B cell (primary cell): ENCODE data around the gene GCNT2. TPM values are rescaled to one million over a fixed set of nuclear protein-coding genes. Genes with fewer than 3 reads are reported as not detected.

ENCODE experiments used
- ATAC-seq: fragments of 200-7000 bp; cut with Tn5 transposase; one replicate; pipeline ENCODE4 v1.10.0; 2021; ENCODE audit warnings: low read depth, mild to moderate bottlenecking, moderate number of reproducible peaks, moderate library complexity
- CTCF ChIA-PET: fragments of 350-600 bp; sonication (Branson Sonifier 250); formaldehyde crosslinking; loops from one replicate; lab custom pipeline; 2021; ENCODE audit warnings: antibody characterized with exemption, inconsistent platforms; lab: Charles Lee
- POLR2A ChIA-PET: fragments of 350-600 bp; sonication (Branson Sonifier 250); formaldehyde crosslinking; loops from one replicate; lab custom pipeline; 2021; ENCODE audit warnings: antibody characterized with exemption; lab: Charles Lee
- DNase-seq: peaks from one replicate; pipeline ENCODE4 v3.0.0; 2013
- H2AFZ ChIP-seq: 2 replicates; pipeline ENCODE4 v1.6.1; 2012; ENCODE audit warnings: mild to moderate bottlenecking, low read depth, low read length; ENCODE audit not compliant: insufficient read depth, poor library complexity, severe bottlenecking
- H3K27ac ChIP-seq, 2 donors: 1 replicate in 1 of 2; 2 replicates in 1 of 2; pipeline ENCODE4 v1.5.1; 2012 to 2013; ENCODE audit warnings: low read length in 2 of 2, mild to moderate bottlenecking in 2 of 2, moderate library complexity in 1 of 2
- H3K27me3 ChIP-seq, 4 experiments: fragments of 200-600 bp in 1 of 4; sonication (generic) in 1 of 4; replicated peaks in 1 of 4; 1 replicate in 2 of 4; 2 replicates in 2 of 4; pipeline versions ENCODE4 v1.6.1 to v1.7.0; 2013 to 2016; ENCODE audit warnings: low read length in 3 of 4, mild to moderate bottlenecking in 2 of 4, mixed read lengths in 1 of 4, moderate library complexity in 1 of 4; ENCODE audit not compliant: insufficient read depth in 4 of 4, control insufficient read depth in 3 of 4; ENCODE audit errors: control extremely low read depth in 1 of 4
- H3K36me3 ChIP-seq, 2 experiments: replicated peaks in 1 of 2; 1 replicate in 1 of 2; 2 replicates in 1 of 2; pipeline versions ENCODE4 v1.6.1 to v1.7.1; 2013; ENCODE audit warnings: low read length in 1 of 2; ENCODE audit not compliant: insufficient read depth in 2 of 2, control insufficient read depth in 1 of 2; ENCODE audit errors: control extremely low read depth in 1 of 2, extremely low read depth in 1 of 2
- H3K4me1 ChIP-seq, 2 donors: fragments of 200-600 bp in 1 of 2; sonication (generic) in 1 of 2; 1 replicate in 1 of 2; 2 replicates in 1 of 2; pipeline versions ENCODE4 v1.5.1 to v1.6.1; 2013 to 2017; ENCODE audit warnings: low read length in 2 of 2; ENCODE audit not compliant: control insufficient read depth in 2 of 2, insufficient read depth in 2 of 2
- H3K4me2 ChIP-seq: replicated peaks from 2 replicates; pipeline ENCODE3; 2012; ENCODE audit warnings: mild to moderate bottlenecking, low read depth, low read length; ENCODE audit not compliant: poor library complexity, severe bottlenecking
- H3K4me3 ChIP-seq, 5 experiments: fragments of 200-600 bp in 1 of 5; sonication (generic) in 1 of 5; 1 replicate in 3 of 5; 2 replicates in 2 of 5; pipeline versions ENCODE4 v1.5.1 to v1.7.0; 2011 to 2016; ENCODE audit warnings: low read length in 4 of 5, mild to moderate bottlenecking in 4 of 5, low read depth in 2 of 5, control low read depth in 1 of 5, moderate library complexity in 1 of 5; ENCODE audit not compliant: insufficient read depth in 1 of 5; ENCODE audit errors: control extremely low read depth in 1 of 5, extremely low read depth in 1 of 5
- H3K79me2 ChIP-seq: fragments of 200-600 bp; sonication (generic); one replicate; pipeline ENCODE4 v1.6.0; 2016; ENCODE audit warnings: low read length; ENCODE audit not compliant: control insufficient read depth, insufficient read depth
- H3K9ac ChIP-seq: fragments of 200-600 bp; sonication (generic); 2 replicates; pipeline ENCODE4 v1.6.1; 2017; ENCODE audit warnings: mild to moderate bottlenecking, low read length, moderate library complexity
- H3K9me3 ChIP-seq, 3 donors: one replicate each; pipeline versions ENCODE4 v1.6.1 to v1.7.1; 2013; ENCODE audit warnings: low read length in 2 of 3; ENCODE audit not compliant: control insufficient read depth in 2 of 3, insufficient read depth in 1 of 3; ENCODE audit errors: control extremely low read depth in 1 of 3
- H4K20me1 ChIP-seq: 2 replicates; pipeline ENCODE4 v1.6.0; 2012; ENCODE audit warnings: mild to moderate bottlenecking, low read length; ENCODE audit not compliant: insufficient read depth, control insufficient read depth, poor library complexity, severe bottlenecking
- H3K27ac Mint-ChIP-seq: one replicate; pipeline ENCODE4 v1.8.0; 2021; ENCODE audit warnings: mixed read lengths
- H3K27me3 Mint-ChIP-seq: one replicate; pipeline ENCODE4 v1.8.0; 2021; ENCODE audit warnings: mixed read lengths
- H3K4me1 Mint-ChIP-seq: one replicate; pipeline ENCODE4 v1.8.0; 2021; ENCODE audit warnings: mixed read lengths
- H3K4me3 Mint-ChIP-seq: one replicate; pipeline ENCODE4 v1.8.0; 2021; ENCODE audit warnings: mixed read lengths
- H3K9me3 Mint-ChIP-seq: one replicate; pipeline ENCODE4 v1.8.0; 2022; ENCODE audit warnings: mixed read lengths; ENCODE audit not compliant: insufficient read depth
- EZH2 ChIP-seq: IDR thresholded peaks from 2 replicates; pipeline ENCODE4 v1.6.1; 2012; ENCODE audit warnings: borderline replicate concordance, low read depth, mild to moderate bottlenecking, moderate library complexity, low read length; ENCODE audit not compliant: insufficient read depth, poor library complexity, severe bottlenecking
- WGBS: methylation state at CpG from one replicate; pipeline ENCODE4 v1.1.5; 2013; ENCODE audit warnings: missing lambda C conversion rate; ENCODE audit not compliant: insufficient coverage; 5-methylcytosine and 5-hydroxymethylcytosine counted together
- intact Hi-C: fragments of 100-400 bp; cut with micrococcal nuclease; formaldehyde crosslinking; loops from one replicate; pipeline ENCODE4 v1.10.0; 2022
- polyA plus RNA-seq: library from polyadenylated mRNA; depleted of rRNA; stranded (reverse); fragments of >200 nt; gene quantifications from 2 replicates; pipeline ENCODE4 v1.2.3, GENCODE V29; 2012
- total RNA-seq, 2 donors: library from RNA; stranded (reverse); fragments of 120-200 nt in 1 of 2; gene quantifications; 1 replicate in 1 of 2; 2 replicates in 1 of 2; pipeline versions ENCODE4 v1.2.3 to v1.2.4, GENCODE V29; 2013 to 2022
- TF ChIP-seq, protein P1 (sequence below): fragments of 200-600 bp; IDR thresholded peaks from one replicate; pipeline ENCODE4 v1.8.0; 2022; ENCODE audit warnings: antibody characterized with exemption, mild to moderate bottlenecking

Gene GCNT2
- total and polyA plus RNA-seq, 2 donors (not counting 1 experiment from before 2014, with no cell fraction given) = 6.8 to 32.1 TPM

GRCh38 chr6:10547809-10548208 lies 26.7 kb downstream of the GCNT2 start:
- Histone ChIP-seq H3K27ac (no peak overlapping the region), H3K79me2 (peaks cover 87% of the 10 kb centered on the region), H3K4me2 (no peak overlapping the region), H3K4me3 (no peak overlapping the region), H3K9me3 (no peaks in the 10 kb centered on the region), H2AFZ (no peak overlapping the region), H3K9ac (no peak overlapping the region), H3K4me1 (no peaks in the 10 kb centered on the region), H4K20me1 (peaks cover 61% of the 10 kb centered on the region), H3K27me3 (no peaks in the 10 kb centered on the region), H3K36me3 (no peaks in the 10 kb centered on the region)
- H3K9me3 Mint-ChIP-seq = no peaks in the 10 kb centered on the region
- DNase-seq (no peak), ATAC-seq (no peak)
- no peaks in the 10 kb centered on the region for H3K27me3 Mint-ChIP-seq
- no peak overlapping the region for H3K27ac Mint-ChIP-seq
- intact Hi-C loops = loop anchor here (1.0 kb wide), 1 partner anchor 10 kb away; no protein-coding TSS in a partner anchor
- CTCF ChIA-PET = interaction anchor here (1.1 to 3.4 kb wide), 2 partner anchors 8 to 37 kb away, joined by 4 to 12 read pairs; no protein-coding TSS in a partner anchor
- H3K4me1 Mint-ChIP-seq = peaks cover 30% of the 10 kb centered on the region
- POLR2A ChIA-PET = no interaction called here
- TF ChIP-seq, protein P1, sequence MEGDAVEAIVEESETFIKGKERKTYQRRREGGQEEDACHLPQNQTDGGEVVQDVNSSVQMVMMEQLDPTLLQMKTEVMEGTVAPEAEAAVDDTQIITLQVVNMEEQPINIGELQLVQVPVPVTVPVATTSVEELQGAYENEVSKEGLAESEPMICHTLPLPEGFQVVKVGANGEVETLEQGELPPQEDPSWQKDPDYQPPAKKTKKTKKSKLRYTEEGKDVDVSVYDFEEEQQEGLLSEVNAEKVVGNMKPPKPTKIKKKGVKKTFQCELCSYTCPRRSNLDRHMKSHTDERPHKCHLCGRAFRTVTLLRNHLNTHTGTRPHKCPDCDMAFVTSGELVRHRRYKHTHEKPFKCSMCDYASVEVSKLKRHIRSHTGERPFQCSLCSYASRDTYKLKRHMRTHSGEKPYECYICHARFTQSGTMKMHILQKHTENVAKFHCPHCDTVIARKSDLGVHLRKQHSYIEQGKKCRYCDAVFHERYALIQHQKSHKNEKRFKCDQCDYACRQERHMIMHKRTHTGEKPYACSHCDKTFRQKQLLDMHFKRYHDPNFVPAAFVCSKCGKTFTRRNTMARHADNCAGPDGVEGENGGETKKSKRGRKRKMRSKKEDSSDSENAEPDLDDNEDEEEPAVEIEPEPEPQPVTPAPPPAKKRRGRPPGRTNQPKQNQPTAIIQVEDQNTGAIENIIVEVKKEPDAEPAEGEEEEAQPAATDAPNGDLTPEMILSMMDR = no peak
- no peak overlapping the region for H3K4me3 Mint-ChIP-seq

DNA sequence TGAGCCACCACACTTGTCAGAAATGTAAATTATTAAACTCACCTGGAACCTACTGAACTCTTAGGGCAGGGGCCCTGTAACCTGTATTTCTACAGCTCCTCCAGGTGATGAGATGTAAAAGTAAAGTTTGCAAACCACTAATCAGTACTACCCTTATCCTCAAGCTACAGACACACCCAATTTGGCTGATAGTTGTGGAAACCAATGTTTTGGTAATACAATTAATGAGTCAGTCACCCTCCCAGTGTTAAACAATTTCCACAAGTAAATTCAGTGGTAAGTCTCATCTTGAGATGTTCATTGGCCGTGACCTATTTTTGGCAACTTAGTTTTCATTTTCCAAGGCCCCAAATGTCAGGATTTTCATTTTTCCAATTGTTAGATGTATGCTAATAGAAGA lies 29.6 kb downstream of the GCNT2 start:
- Histone ChIP-seq H4K20me1 (peaks cover 59% of the 10 kb centered on the region), H2AFZ (no peak overlapping the region), H3K79me2 (peaks cover 84% of the 10 kb centered on the region), H3K4me2 (no peak overlapping the region), H3K27ac (no peak overlapping the region), H3K36me3 (no peaks in the 10 kb centered on the region), H3K9ac (no peak overlapping the region), H3K4me3 (no peak overlapping the region), H3K27me3 (no peaks in the 10 kb centered on the region), H3K9me3 (no peaks in the 10 kb centered on the region), H3K4me1 (no peaks in the 10 kb centered on the region)
- Mint-ChIP-seq H3K4me1 (peaks cover 36% of the 10 kb centered on the region), H3K27me3 (no peaks in the 10 kb centered on the region), H3K9me3 (no peaks in the 10 kb centered on the region), H3K27ac (no peak overlapping the region), H3K4me3 (no peak overlapping the region)
- no peak for TF ChIP-seq EZH2
- TF ChIP-seq, protein P1 = no peak
- no peak for DNase-seq
- WGBS = no CpG with 5 or more reads among the region's 1 CpG
- ATAC-seq = no peak
- ChIA-PET CTCF (no interaction called here), POLR2A (no interaction called here)
- intact Hi-C loops = no loop called here
